HFF-Myc (cell line): Measurements from ENCODE around the gene TPRG1.

Source experiments
- DNase-seq: peaks from one replicate; pipeline ENCODE4 v3.0.0-alpha.2; 2011; ENCODE audit warnings: low read depth; ENCODE audit errors: extremely low read depth
- H3K4me3 ChIP-seq: replicated peaks from 2 replicates; pipeline ENCODE4 v1.5.1; 2011; ENCODE audit warnings: low read depth, mild to moderate bottlenecking, control low read depth, low read length
- CTCF ChIP-seq: IDR thresholded peaks from 2 replicates; pipeline ENCODE4 v1.5.1; 2012; ENCODE audit warnings: mild to moderate bottlenecking, low read depth, low read length, control low read depth; ENCODE audit errors: missing control alignments

TPRG1 gene

GRCh38 chr3:189372243-189372642 is 200.5 kb downstream of the TPRG1 start:
- H3K4me3 ChIP-seq, result no peak overlapping the region
- no peak for DNase-seq
- no peak for TF ChIP-seq CTCF
